ENCODE results near the gene MATN4. TPM values are rescaled to one million over a fixed set of nuclear protein-coding genes. Genes with fewer than 3 reads are reported as not detected.

The MATN4 gene
- total RNA-seq, 4 donors from 2014 or later: not detected

- Histone ChIP-seq H3K9me3 (no peaks in the 10 kb centered on the region), H3K4me3 (no peak overlapping the region), H3K4me1 (peaks cover 0 to 11% (median 7%) of the 10 kb centered on the region in 4 donors), H3K27me3 (no peaks in the 10 kb centered on the region), H3K27ac (no peak overlapping the region), H3K36me3 (no peaks in the 10 kb centered on the region)
- TF ChIP-seq CTCF (IDR thresholded peaks at IDR 0.05): peak; percentile 44 to 89 (median 75)
- TF ChIP-seq POLR2A (IDR thresholded peaks at IDR 0.05): no peak
- DNase-seq: peak; percentile 51 to 88 (median 76)
Observed at GRCh38 chr20:45290677-45291355, 17.3 kb downstream of the MATN4 start.

GRCh38 chr20:45289942-45290676 is 18.0 kb downstream of the MATN4 start:
- no peaks in the 10 kb centered on the region for H3K27me3 ChIP-seq
- H3K4me1 ChIP-seq: peaks cover 0 to 11% (median 7%) of the 10 kb centered on the region in 4 donors
- H3K36me3 ChIP-seq: no peaks in the 10 kb centered on the region
- TF ChIP-seq CTCF (IDR thresholded peaks at IDR 0.05) (no peak), POLR2A (IDR thresholded peaks at IDR 0.05) (no peak)
- no peaks in the 10 kb centered on the region for H3K9me3 ChIP-seq
- no peak for DNase-seq
- H3K4me3 ChIP-seq: no peak overlapping the region
- H3K27ac ChIP-seq: no peak overlapping the region

- no peaks in the 10 kb centered on the region for H3K9me3 ChIP-seq
- TF ChIP-seq POLR2A (IDR thresholded peaks at IDR 0.05): no peak
- TF ChIP-seq CTCF (IDR thresholded peaks at IDR 0.05): no peak
- H3K27me3 ChIP-seq: no peaks in the 10 kb centered on the region
- no peak for DNase-seq
- no peak overlapping the region for H3K27ac ChIP-seq
- H3K36me3 ChIP-seq: no peaks in the 10 kb centered on the region
- peaks cover 0 to 9% (median 7%) of the 10 kb centered on the region in 4 donors for H3K4me1 ChIP-seq
- H3K4me3 ChIP-seq: no peak overlapping the region
Observed at GRCh38 chr20:45288860-45289259, 19.2 kb downstream of the MATN4 start.

GRCh38 chr20:45288376-45288775 is 19.7 kb downstream of the MATN4 start:
- no peaks in the 10 kb centered on the region for H3K36me3 ChIP-seq
- no peaks in the 10 kb centered on the region for H3K9me3 ChIP-seq
- TF ChIP-seq POLR2A (IDR thresholded peaks at IDR 0.05) (no peak), CTCF (IDR thresholded peaks at IDR 0.05) (no peak)
- DNase-seq: no peak
- H3K27ac ChIP-seq: no peak overlapping the region
- H3K4me1 ChIP-seq: peaks cover 0 to 5% (median 3%) of the 10 kb centered on the region in 4 donors
- H3K4me3 ChIP-seq: no peak overlapping the region
- no peaks in the 10 kb centered on the region for H3K27me3 ChIP-seq

- no peak for TF ChIP-seq CTCF (IDR thresholded peaks at IDR 0.05)
- no peak for TF ChIP-seq POLR2A (IDR thresholded peaks at IDR 0.05)
- H3K4me1 ChIP-seq: no peaks in the 10 kb centered on the region
- H3K27me3 ChIP-seq: no peaks in the 10 kb centered on the region
- no peaks in the 10 kb centered on the region for H3K9me3 ChIP-seq
- no peak for DNase-seq
- H3K36me3 ChIP-seq: no peaks in the 10 kb centered on the region
- H3K27ac ChIP-seq: no peak overlapping the region
- no peak overlapping the region for H3K4me3 ChIP-seq
Observed at GRCh38 chr20:45283551-45284057, 24.5 kb downstream of the MATN4 start.
